Memory B cell (primary cell): ENCODE data around the gene ALKBH3.

Experiments used
- ATAC-seq: fragments of 150-1000 bp; cut with Tn5 transposase; 2 replicates; pipeline ENCODE4 v1.10.0; 2021; ENCODE audit warnings: low read depth, mild to moderate bottlenecking, moderate library complexity
- DNase-seq, 2 donors: peaks; one replicate each; pipeline ENCODE4 v3.0.0; 2022; ENCODE audit warnings: low spot score in 2 of 2
- H3K27ac Mint-ChIP-seq: one replicate; pipeline ENCODE4 v1.8.0; 2022; ENCODE audit warnings: mild to moderate bottlenecking, moderate library complexity, mixed read lengths
- H3K27me3 Mint-ChIP-seq: one replicate; pipeline ENCODE4 v1.8.0; 2022; ENCODE audit warnings: mixed read lengths
- H3K36me3 Mint-ChIP-seq: one replicate; pipeline ENCODE4 v1.8.0; 2022; ENCODE audit warnings: mild to moderate bottlenecking, mixed read lengths
- H3K4me1 Mint-ChIP-seq: one replicate; pipeline ENCODE4 v1.8.0; 2022; ENCODE audit warnings: mixed read lengths
- H3K4me3 Mint-ChIP-seq: one replicate; pipeline ENCODE4 v1.8.0; 2022; ENCODE audit warnings: mild to moderate bottlenecking, moderate library complexity, mixed read lengths
- H3K9me3 Mint-ChIP-seq: one replicate; pipeline ENCODE4 v1.8.0; 2022; ENCODE audit warnings: mixed read lengths

ALKBH3 gene

DNA sequence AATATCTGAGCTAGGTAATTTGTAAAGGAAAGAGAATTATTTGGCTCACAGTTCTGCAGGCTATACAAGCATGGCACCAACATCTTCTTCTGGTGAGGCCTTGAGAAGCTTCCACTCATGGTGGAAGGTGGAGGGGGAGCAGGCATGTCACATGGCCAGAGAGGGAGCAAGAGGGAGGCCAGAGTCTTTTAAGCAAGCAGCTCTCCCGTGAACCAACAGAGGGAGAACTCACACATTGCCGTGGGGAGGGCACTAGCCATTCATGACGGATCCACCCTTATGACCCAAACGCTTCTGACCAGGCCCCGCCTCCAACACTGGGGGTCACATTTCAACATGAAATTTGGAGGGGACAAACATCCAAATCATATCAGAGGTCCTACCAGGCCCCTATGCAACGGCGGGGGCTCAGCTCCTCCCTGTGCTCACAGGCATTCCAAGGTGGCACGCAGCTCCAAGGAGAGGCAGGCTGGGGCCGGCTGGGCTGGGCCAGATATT lies 66.4 kb downstream of the ALKBH3 start:
- DNase-seq (no peak), ATAC-seq (no peak)
- H3K27me3 Mint-ChIP-seq: peaks cover 21% of the 10 kb centered on the region
- peaks cover 3% of the 10 kb centered on the region for H3K4me1 Mint-ChIP-seq
- H3K36me3 Mint-ChIP-seq: no peaks in the 10 kb centered on the region
- no peak overlapping the region for H3K27ac Mint-ChIP-seq
- H3K4me3 Mint-ChIP-seq: no peak overlapping the region
- H3K9me3 Mint-ChIP-seq: no peaks in the 10 kb centered on the region

GRCh38 chr11:43947815-43948214 lies 67.2 kb downstream of the ALKBH3 start:
- H3K9me3 Mint-ChIP-seq: no peaks in the 10 kb centered on the region
- H3K27me3 Mint-ChIP-seq: peaks cover 21% of the 10 kb centered on the region
- no peak for ATAC-seq
- no peak overlapping the region for H3K4me3 Mint-ChIP-seq
- no peak overlapping the region for H3K27ac Mint-ChIP-seq
- H3K4me1 Mint-ChIP-seq: peaks cover 3% of the 10 kb centered on the region
- DNase-seq: no peak
- H3K36me3 Mint-ChIP-seq: no peaks in the 10 kb centered on the region

DNA sequence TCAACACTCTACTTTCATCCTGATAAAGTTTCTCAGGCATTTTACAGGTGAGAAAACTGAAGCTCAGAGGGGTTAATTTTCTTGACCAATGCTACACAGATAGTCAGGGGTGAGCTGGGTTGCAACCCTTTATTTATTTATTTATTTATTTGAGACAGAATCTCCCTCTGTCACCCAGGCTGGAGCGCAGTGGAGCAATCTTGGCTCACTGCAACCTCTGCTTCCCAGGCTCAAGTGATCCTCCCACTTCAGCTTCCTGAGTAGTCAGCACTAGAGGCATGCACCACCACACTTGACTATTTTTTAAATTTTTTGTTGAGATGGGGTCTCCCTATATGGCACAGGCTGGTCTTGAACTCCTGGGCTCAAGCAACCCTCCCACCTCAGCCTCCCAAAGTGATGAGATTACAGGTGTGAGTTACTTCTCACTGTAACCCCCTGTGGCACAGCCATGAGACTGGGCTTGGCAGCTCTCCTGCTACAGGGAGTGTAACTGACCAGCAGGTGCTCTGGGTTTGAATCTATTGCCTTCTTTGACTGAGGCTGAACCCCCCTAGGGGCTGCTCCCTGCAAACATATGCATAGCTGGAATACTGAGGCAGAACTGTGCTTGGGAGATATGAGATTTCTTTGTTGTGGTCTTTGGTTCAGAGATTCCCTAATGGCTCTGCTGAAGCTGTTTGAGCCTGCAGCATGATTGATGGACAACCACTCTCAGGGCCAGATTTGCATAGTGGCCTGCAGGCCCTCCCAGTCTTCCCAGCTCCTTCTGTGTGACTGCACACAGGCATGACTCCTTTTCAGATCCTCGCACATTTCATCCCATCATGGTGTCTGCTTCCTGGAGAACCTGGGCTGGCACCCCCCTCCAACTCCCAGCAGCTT lies 68.0 kb downstream of the ALKBH3 start:
- DNase-seq (no peak), ATAC-seq (no peak)
- no peaks in the 10 kb centered on the region for H3K9me3 Mint-ChIP-seq
- no peak overlapping the region for H3K27ac Mint-ChIP-seq
- peaks cover under 1% of the 10 kb centered on the region for H3K4me1 Mint-ChIP-seq
- no peak overlapping the region for H3K4me3 Mint-ChIP-seq
- no peaks in the 10 kb centered on the region for H3K36me3 Mint-ChIP-seq
- peaks cover 19% of the 10 kb centered on the region for H3K27me3 Mint-ChIP-seq

GRCh38 chr11:43950311-43950855 lies 69.8 kb downstream of the ALKBH3 start:
- Mint-ChIP-seq H3K36me3 (no peaks in the 10 kb centered on the region), H3K4me3 (no peak overlapping the region), H3K27me3 (peaks cover 21% of the 10 kb centered on the region), H3K27ac (no peak overlapping the region), H3K9me3 (no peaks in the 10 kb centered on the region), H3K4me1 (no peaks in the 10 kb centered on the region)
- no peak for DNase-seq
- ATAC-seq: no peak

DNA sequence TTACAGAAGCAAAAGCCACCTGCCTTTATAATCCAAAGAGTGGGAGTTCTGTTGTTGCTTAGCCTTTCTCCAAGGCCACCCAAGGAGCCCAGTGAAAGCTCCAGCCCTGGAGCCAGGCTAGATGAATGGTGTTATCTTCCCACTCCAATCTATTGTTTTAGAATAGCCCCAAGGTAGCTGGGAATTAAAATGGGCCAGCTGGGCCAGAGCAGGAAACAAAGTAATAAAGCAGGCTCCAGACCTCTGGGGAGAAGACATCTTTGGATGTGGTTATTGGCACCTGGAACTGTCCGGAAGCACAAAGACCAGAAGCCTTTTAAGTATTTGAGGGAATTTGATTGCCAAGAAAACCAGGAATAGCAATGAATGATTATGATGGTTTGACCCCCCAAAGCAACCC lies 70.6 kb downstream of the ALKBH3 start:
- DNase-seq (no peak), ATAC-seq (no peak)
- H3K9me3 Mint-ChIP-seq: no peaks in the 10 kb centered on the region
- no peak overlapping the region for H3K4me3 Mint-ChIP-seq
- H3K36me3 Mint-ChIP-seq: no peaks in the 10 kb centered on the region
- no peak overlapping the region for H3K27ac Mint-ChIP-seq
- no peaks in the 10 kb centered on the region for H3K4me1 Mint-ChIP-seq
- H3K27me3 Mint-ChIP-seq: peaks cover 19% of the 10 kb centered on the region

- Mint-ChIP-seq H3K4me3 (no peak overlapping the region), H3K36me3 (no peaks in the 10 kb centered on the region), H3K27ac (no peak overlapping the region), H3K4me1 (no peaks in the 10 kb centered on the region), H3K9me3 (no peaks in the 10 kb centered on the region), H3K27me3 (peaks cover 14% of the 10 kb centered on the region)
- ATAC-seq: no peak
- no peak for DNase-seq
Measured at GRCh38 chr11:43952020-43952400, 71.4 kb downstream of the ALKBH3 start.

GRCh38 chr11:43952401-43953342 lies 72.0 kb downstream of the ALKBH3 start:
- peaks cover 10% of the 10 kb centered on the region for H3K27me3 Mint-ChIP-seq
- H3K9me3 Mint-ChIP-seq: no peaks in the 10 kb centered on the region
- DNase-seq (no peak), ATAC-seq (no peak)
- H3K4me1 Mint-ChIP-seq: no peaks in the 10 kb centered on the region
- no peaks in the 10 kb centered on the region for H3K36me3 Mint-ChIP-seq
- no peak overlapping the region for H3K4me3 Mint-ChIP-seq
- no peak overlapping the region for H3K27ac Mint-ChIP-seq

DNA sequence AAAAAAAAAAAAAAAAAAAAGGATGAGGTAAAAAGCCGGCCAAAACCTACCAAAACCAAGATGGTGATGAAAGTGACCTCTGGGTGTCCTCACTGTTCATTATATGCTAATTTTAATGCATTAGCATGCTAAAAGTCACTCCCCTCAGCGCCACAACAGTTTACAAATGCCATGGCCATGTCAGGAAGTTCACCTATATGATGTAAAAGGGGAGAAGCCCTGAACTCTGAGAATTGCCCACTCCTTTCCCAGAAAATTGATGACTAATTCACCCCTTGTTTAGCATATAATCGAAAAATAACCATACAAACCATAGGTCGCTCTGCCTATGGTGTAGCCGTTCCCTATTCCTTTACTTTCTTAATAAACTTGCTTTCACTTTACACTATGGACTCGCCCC lies 72.9 kb downstream of the ALKBH3 start:
- no peak for ATAC-seq

DNA sequence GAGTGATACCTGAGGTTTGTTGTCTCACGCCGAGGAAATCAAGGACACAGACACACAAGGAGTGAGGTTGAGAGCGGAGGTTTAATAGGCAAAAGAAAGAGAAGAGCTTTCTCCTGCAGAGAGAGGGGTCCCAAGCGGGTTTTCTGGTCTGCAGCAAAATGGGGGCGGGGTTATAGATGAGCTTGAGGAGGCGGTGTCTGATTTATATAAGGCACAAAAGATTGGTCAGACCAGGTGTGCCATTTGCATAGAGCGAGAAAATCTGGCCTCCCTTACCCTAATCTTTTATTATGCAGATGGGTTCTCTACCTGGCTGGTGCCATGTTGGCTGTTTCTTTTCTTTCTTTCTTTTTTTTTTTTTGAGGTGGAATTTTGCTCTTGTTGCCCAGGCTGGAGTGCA lies 73.6 kb downstream of the ALKBH3 start:
- H3K27me3 Mint-ChIP-seq: peaks cover 14% of the 10 kb centered on the region
- no peaks in the 10 kb centered on the region for H3K36me3 Mint-ChIP-seq
- DNase-seq: no peak
- no peaks in the 10 kb centered on the region for H3K9me3 Mint-ChIP-seq
- H3K4me3 Mint-ChIP-seq: no peak overlapping the region
- ATAC-seq: no peak
- H3K27ac Mint-ChIP-seq: no peak overlapping the region
- no peaks in the 10 kb centered on the region for H3K4me1 Mint-ChIP-seq

More for the DNA sequence above, 72.9 kb downstream of the ALKBH3 start:
- H3K27ac Mint-ChIP-seq: no peak overlapping the region
- DNase-seq: no peak
- H3K36me3 Mint-ChIP-seq: no peaks in the 10 kb centered on the region
- no peaks in the 10 kb centered on the region for H3K4me1 Mint-ChIP-seq
- H3K27me3 Mint-ChIP-seq: peaks cover 12% of the 10 kb centered on the region
- no peaks in the 10 kb centered on the region for H3K9me3 Mint-ChIP-seq
- H3K4me3 Mint-ChIP-seq: no peak overlapping the region

DNA sequence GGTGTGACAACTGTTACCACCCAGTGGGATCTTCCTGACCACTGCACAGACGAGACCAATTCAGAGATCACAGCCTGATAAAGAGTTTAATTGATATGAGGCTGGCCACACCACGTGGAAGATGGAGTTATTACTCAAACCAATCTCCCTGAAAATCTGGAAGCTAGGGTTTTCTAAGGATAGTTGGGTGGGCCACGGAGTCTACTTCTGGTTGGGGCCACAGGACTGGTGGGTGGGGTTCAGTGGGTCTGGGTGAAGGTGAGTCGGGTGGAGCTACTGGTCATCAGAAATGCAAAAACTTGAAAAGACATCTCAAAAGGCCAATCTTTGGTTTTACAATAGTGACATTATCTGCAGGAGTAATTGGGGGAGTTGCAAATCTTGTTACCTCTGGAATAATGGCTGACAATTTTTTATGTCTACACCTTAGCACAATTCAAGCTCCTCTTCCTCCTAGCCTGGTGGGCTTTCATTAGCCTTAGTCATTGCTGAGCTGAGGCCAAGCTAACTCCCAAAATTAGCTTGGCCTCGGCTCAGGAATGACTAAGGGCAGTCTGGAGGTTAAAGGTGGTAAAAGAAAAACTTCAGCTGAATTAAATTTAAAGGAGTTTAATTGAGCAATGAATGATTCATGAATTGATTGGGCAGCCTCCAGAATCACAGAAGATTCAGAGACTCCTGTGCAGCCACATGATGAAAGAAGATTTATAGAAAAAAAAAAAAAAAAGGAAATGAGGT lies 74.9 kb downstream of the ALKBH3 start:
- Mint-ChIP-seq H3K4me1 (no peaks in the 10 kb centered on the region), H3K27me3 (peaks cover 11% of the 10 kb centered on the region), H3K9me3 (no peaks in the 10 kb centered on the region), H3K4me3 (no peak overlapping the region), H3K36me3 (no peaks in the 10 kb centered on the region), H3K27ac (no peak overlapping the region)
- ATAC-seq (no peak), DNase-seq (no peak)

DNA sequence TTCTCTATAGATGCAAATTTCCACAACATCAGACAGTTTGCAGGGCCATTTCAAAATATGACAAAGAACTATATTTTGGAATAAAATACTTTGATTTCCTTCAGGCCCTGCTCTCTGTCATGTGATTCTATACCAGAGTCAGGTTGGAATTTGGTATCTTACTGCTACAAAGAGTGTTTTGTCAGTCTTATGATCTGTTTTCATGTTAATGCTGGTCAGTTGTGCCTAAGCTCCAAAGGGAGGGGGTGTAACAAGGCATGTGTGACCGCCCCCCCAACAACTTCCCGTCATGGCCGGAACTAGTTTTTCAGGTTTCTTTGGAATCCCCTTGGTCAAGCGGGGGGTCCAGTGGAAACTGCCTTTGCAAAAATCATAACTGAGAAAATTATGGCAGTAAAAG lies 76.9 kb downstream of the ALKBH3 start:
- ATAC-seq: no peak
- Mint-ChIP-seq H3K27ac (no peak overlapping the region), H3K36me3 (no peaks in the 10 kb centered on the region), H3K9me3 (no peaks in the 10 kb centered on the region), H3K4me1 (no peaks in the 10 kb centered on the region), H3K4me3 (no peak overlapping the region), H3K27me3 (peaks cover 10% of the 10 kb centered on the region)
- DNase-seq: no peak

GRCh38 chr11:43959321-43959995 lies 78.8 kb downstream of the ALKBH3 start:
- no peak overlapping the region for H3K27ac Mint-ChIP-seq
- no peak for DNase-seq
- peaks cover 3% of the 10 kb centered on the region for H3K9me3 Mint-ChIP-seq
- ATAC-seq: no peak
- no peaks in the 10 kb centered on the region for H3K36me3 Mint-ChIP-seq
- peaks cover 9% of the 10 kb centered on the region for H3K27me3 Mint-ChIP-seq
- no peaks in the 10 kb centered on the region for H3K4me1 Mint-ChIP-seq
- H3K4me3 Mint-ChIP-seq: no peak overlapping the region
